Epithelial cell of esophagus (primary cell): ENCODE results near the gene TIMM10.
A peak's percentile ranks its signal among the peaks of the same experiment; 100 is the strongest.

ENCODE experiments used
- DNase-seq: peaks from one replicate; pipeline ENCODE4 v3.0.0; 2010; ENCODE audit warnings: low read depth
- H3K4me3 ChIP-seq: 2 replicates; pipeline ENCODE4 v1.5.1; 2011; ENCODE audit warnings: mild to moderate bottlenecking, low read length, control low read depth
- TF ChIP-seq, protein P1 (sequence below): IDR thresholded peaks from 2 replicates; pipeline ENCODE4 v1.5.1; 2011; ENCODE audit warnings: low read depth, mild to moderate bottlenecking, low read length, control low read depth, inconsistent platforms; ENCODE audit not compliant: insufficient read depth; ENCODE audit errors: missing control alignments

TIMM10 gene

DNA sequence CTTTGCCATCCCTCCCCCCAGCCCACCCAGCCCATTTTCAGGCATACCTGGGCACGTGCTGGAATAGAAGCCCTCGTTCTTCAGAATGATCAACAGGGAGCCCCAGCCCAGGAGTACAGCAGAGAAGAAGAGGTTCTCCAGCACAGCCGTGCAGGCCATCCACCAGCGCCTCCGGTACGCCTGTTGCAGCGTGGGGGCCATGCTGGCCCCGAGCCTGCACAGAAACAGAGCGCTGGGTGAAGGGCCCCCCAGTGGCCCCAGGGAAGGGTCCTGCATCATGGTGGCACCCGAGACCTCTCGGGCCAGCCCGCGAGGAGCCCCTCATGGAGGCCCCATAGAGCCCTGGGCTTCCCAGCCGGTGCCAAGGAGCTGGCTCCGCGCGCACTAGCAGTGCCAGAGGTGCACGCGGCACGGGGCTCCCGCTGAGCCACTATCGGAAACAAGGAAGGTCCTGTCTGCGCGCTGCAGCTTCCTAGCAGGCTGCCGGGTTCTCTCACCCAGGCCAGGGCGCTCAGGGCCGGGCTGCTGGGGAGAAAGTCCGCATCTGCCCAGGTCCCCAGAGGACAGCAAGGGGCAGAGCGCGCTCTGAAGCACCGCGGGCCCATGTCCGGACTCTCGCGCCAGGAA, 16.5 kb downstream of the TIMM10 start:
- DNase-seq = peak; percentile 39
- TF ChIP-seq, protein P1, sequence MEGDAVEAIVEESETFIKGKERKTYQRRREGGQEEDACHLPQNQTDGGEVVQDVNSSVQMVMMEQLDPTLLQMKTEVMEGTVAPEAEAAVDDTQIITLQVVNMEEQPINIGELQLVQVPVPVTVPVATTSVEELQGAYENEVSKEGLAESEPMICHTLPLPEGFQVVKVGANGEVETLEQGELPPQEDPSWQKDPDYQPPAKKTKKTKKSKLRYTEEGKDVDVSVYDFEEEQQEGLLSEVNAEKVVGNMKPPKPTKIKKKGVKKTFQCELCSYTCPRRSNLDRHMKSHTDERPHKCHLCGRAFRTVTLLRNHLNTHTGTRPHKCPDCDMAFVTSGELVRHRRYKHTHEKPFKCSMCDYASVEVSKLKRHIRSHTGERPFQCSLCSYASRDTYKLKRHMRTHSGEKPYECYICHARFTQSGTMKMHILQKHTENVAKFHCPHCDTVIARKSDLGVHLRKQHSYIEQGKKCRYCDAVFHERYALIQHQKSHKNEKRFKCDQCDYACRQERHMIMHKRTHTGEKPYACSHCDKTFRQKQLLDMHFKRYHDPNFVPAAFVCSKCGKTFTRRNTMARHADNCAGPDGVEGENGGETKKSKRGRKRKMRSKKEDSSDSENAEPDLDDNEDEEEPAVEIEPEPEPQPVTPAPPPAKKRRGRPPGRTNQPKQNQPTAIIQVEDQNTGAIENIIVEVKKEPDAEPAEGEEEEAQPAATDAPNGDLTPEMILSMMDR = no peak
- peak overlapping the region; percentile 57 for H3K4me3 ChIP-seq

DNA sequence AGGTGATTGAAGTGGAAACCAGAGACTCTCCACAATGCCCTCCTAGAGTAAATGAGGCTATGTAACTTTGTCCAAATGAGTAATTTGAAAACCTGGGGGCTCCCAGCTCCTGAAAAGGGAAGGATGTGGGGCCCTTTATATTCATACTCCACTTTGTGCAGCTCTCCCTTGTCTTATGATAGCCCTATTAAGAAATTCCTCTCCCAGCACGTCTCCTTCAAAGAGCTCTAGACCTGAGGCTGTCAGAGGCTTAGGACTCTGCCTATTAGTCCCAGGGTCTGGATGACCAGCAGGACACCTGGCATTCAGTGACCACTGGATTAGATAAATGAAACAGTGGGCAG, 17.1 kb downstream of the TIMM10 start:
- H3K4me3 ChIP-seq = no peak overlapping the region
- no peak for DNase-seq
- TF ChIP-seq, protein P1 = no peak

DNA sequence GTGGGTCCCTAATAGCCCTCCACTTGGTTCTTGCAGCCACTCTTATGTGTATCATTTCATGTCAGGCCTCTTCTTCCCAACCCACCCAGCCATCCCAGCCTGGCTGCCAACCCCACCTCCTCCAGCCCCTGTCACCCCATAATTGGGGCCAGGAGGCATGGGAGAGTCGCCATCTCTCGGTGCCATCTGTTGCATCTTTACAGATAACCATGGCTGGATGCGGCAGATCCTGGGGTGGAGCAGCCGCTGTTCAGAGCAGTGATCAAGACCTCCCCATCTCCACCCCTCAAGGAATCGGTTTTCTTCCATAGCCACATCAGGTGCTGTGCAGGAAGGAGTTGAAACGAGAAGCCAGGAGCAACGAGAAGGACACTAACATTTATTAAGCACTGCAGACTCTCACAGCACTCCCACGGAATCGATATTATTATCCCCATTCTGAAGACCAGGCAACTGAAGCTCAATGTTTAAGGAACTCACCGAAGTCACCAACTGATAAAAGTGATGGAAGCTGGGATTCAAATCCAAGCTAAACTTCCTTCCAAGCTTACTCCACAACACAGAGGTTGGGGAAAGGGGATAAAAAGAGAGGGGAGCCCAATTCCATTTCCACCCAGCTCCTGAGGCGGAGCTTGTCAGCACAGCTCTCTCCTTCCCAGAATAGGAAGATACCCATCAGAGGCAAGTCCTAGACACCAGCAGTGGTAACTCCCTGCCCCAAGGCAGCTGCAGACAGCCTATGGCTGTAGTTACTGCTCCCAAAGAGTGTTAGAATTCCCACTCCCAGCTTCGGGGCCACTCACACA, 17.7 kb downstream of the TIMM10 start:
- TF ChIP-seq, protein P1 = no peak
- no peak for DNase-seq
- H3K4me3 ChIP-seq = no peak overlapping the region

DNA sequence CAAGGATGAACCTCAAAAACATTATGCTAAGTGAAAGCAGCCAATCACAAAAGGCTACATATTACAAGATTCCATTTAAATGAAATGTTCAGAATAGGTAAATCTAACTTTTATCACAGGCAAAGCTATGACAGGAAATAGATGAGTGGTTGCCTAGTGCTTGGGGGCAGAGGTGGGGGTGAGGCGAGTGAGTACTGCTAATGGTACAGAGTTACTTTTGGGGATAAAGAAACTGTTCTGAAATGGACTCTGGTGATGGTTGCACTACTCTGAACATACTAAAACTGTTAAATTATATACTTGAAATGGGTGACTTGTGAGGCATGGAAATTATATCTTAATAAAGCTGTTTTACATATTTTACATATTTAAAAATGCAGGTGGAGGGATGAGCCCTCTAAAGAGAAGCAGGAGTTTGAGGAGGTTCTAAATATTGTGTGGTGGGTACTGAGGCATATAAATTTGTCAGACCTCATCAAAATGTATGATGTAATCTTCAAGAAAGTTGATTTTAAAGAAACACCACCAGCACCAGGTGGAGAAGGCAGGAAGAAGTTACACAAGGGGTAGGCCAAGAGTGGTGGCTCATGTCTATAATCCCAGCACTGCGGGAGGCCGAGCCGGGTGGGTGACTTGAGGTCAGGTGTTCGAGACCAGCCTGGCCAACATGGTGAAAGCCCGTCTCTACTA, 18.7 kb downstream of the TIMM10 start:
- DNase-seq = no peak
- TF ChIP-seq, protein P1 = no peak
- no peak overlapping the region for H3K4me3 ChIP-seq

DNA sequence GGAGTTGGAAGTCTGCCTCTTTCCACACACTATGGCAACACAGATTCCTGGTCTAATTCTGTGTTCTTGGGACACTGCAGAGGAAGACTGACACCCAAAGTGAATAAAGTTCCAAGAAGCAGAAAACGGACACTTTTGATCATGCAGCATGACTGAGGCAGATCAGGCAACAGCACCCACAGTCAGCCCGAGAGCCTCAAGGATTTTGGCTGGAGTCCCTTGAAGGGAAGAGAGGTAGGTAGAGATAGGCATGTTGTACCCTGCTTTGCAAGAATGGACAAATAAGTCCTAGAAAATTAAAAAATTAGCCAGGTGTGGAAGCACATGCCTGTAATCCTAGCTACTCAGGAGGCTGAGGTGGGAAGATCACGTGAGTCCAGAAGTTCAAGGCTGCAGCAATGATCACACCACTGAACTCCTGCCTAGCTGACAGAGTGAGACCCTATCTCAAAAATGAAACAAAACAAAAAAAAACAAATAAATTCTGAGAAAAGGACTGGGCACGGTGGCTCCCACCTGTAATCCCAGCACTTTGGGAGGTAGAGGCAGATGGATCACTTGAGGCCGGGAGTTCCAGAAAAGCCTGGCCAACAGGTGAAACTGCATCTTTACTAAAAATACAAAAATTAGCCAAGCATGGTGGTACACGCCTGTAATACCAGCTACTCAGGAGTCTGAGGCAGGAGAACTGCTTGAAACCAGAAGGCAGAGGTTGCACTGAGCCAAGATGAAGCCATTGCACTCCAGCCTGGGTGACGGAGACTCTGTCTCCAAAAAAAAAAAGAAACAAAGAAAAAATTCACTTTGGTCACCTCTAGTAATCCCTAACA, 22.0 kb downstream of the TIMM10 start:
- H3K4me3 ChIP-seq = no peak overlapping the region
- no peak for DNase-seq
- TF ChIP-seq, protein P1 = no peak

DNA sequence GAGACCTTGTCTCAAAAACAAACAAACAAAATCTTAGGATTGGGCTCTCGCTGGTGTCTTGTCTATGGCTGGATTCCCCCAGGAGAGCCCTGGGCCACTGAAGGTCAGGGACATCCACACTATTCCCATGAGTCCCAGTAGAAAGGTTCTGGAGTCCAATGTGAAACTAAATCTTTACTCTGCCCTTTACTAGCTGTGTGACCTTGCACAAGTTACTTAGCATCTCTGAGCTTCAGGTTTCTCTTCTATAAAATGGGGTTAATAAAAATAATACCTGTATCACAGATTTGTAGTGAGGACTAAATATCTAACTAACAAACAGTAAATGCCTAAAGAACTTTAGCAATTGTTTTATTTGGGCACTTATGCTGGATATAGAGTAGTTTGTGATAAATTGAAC, 24.0 kb downstream of the TIMM10 start:
- TF ChIP-seq, protein P1 = no peak
- H3K4me3 ChIP-seq = no peak overlapping the region
- no peak for DNase-seq
